Myocyte (in vitro differentiated cells): Measurements from ENCODE around the gene RAB3GAP1. TPM values are rescaled to one million over a fixed set of nuclear protein-coding genes. Genes with fewer than 3 reads are reported as not detected.

ENCODE experiments used
- DNase-seq: peaks from one replicate; pipeline ENCODE4 v3.0.0-alpha.2; 2012; ENCODE audit warnings: low read depth
- total RNA-seq: library from RNA; depleted of rRNA; stranded (reverse); fragments of >200 nt; gene quantifications from 2 replicates; pipeline ENCODE4 v1.2.3, GENCODE V29; 2014

RAB3GAP1 gene
- total RNA-seq, 1 donor from 2014 or later = 51.8 TPM

- no peak for DNase-seq
These were observed 155.9 kb downstream of the RAB3GAP1 start for GRCh38 chr2:135208016-135208415.

GRCh38 chr2:135212757-135213156 is 160.7 kb downstream of the RAB3GAP1 start:
- peak; percentile 11 for DNase-seq

GRCh38 chr2:135218426-135218825 is 166.3 kb downstream of the RAB3GAP1 start:
- no peak for DNase-seq

- DNase-seq = no peak
These were observed 167.1 kb downstream of the RAB3GAP1 start for GRCh38 chr2:135219226-135219625.

Other genes starting within 250 kb of the RAB3GAP1 start
- gene ACMSD, start 213.7 kb upstream of the RAB3GAP1 start, total RNA-seq = not detected in 2 replicates
- 30.7 and 39.1 TPM in 2 replicates for gene CCNT2, start 133.5 kb upstream of the RAB3GAP1 start, total RNA-seq
- not detected in 2 replicates for gene MAP3K19, start 4.8 kb upstream of the RAB3GAP1 start, total RNA-seq